ENCODE data around the gene KIF23. TPM values are rescaled to one million over a fixed set of nuclear protein-coding genes. Genes with fewer than 3 reads are reported as not detected.

The KIF23 gene
- total and polyA plus RNA-seq, 2 experiments from 2014 or later: 52.9 to 103 TPM

- H3K4me1 ChIP-seq (ENCODE audit: insufficient read depth): no peaks in the 10 kb centered on the region
- no peak for TF ChIP-seq POLR2AphosphoS5 (IDR thresholded peaks at IDR 0.05; ENCODE audit: low read depth)
- TF ChIP-seq ZNF331 (CRISPR knock-in tag; IDR thresholded peaks at IDR 0.05; ENCODE audit: low read depth): no peak
- TF ChIP-seq EZH2 (IDR thresholded peaks at IDR 0.05; ENCODE audit: low read depth, unreplicated experiment): no peak
- TF ChIP-seq, protein P1, sequence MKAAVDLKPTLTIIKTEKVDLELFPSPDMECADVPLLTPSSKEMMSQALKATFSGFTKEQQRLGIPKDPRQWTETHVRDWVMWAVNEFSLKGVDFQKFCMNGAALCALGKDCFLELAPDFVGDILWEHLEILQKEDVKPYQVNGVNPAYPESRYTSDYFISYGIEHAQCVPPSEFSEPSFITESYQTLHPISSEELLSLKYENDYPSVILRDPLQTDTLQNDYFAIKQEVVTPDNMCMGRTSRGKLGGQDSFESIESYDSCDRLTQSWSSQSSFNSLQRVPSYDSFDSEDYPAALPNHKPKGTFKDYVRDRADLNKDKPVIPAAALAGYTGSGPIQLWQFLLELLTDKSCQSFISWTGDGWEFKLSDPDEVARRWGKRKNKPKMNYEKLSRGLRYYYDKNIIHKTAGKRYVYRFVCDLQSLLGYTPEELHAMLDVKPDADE (IDR thresholded peaks at IDR 0.05): no peak
- TF ChIP-seq ZNF462 (CRISPR knock-in tag; IDR thresholded peaks at IDR 0.05): no peak
- TF ChIP-seq JUNB (IDR thresholded peaks at IDR 0.05; ENCODE audit: unreplicated experiment): no peak
- no peaks in the 10 kb centered on the region for H3K9me2 ChIP-seq (ENCODE audit: insufficient read depth)
- H3K27ac Mint-ChIP-seq: no peak overlapping the region
- H3K9me3 Mint-ChIP-seq: no peaks in the 10 kb centered on the region
- ATAC-seq (no peak), DNase-seq (ENCODE audit: low spot score) (no peak)
- no peaks in the 10 kb centered on the region; the same call in 1 of the 3 replicates for H3K4me1 Mint-ChIP-seq
- no peaks in the 10 kb centered on the region; the same call in 1 of the 2 replicates for H4K20me1 ChIP-seq (replicated peaks; ENCODE audit: insufficient read depth)
- H3K27me3 Mint-ChIP-seq (ENCODE audit: insufficient read depth, low read depth, poor library complexity): no peaks in the 10 kb centered on the region
- no peak overlapping the region for H3K4me3 Mint-ChIP-seq
- H3K27me3 ChIP-seq (ENCODE audit: insufficient read depth): no peaks in the 10 kb centered on the region
- H3K4me2 ChIP-seq: no peak overlapping the region
- H2AFZ ChIP-seq: no peak overlapping the region
- H3K36me3 Mint-ChIP-seq (ENCODE audit: low read depth): no peaks in the 10 kb centered on the region
- H3K4me3 ChIP-seq: no peak overlapping the region
- H3K36me3 ChIP-seq (ENCODE audit: insufficient read depth): no peaks in the 10 kb centered on the region
- no peaks in the 10 kb centered on the region for H3F3A ChIP-seq (replicated peaks; ENCODE audit: low read depth)
- no peak overlapping the region for H3K27ac ChIP-seq (ENCODE audit: low read depth)
- no peaks in the 10 kb centered on the region for H3K79me2 ChIP-seq (replicated peaks; ENCODE audit: insufficient read depth)
Measured at GRCh38 chr15:69469467-69470201, 55.5 kb downstream of the KIF23 start.

Measured in GM23338 (cell line).